H1 (cell line): ENCODE measurements around the gene TSC1. TPM values are rescaled to one million over a fixed set of nuclear protein-coding genes. Genes with fewer than 3 reads are reported as not detected.

Experiments
- CTCF ChIA-PET: fragments of 300-600 bp; sonication (Branson Sonifier 250); formaldehyde crosslinking; loops from one replicate; lab custom pipeline; 2021; ENCODE audit not compliant: partially characterized antibody; lab: Charles Lee
- POLR2A ChIA-PET: fragments of 300-600 bp; sonication (Branson Sonifier 250); formaldehyde crosslinking; loops from one replicate; lab custom pipeline; 2021; ENCODE audit warnings: inconsistent platforms; ENCODE audit not compliant: partially characterized antibody; lab: Charles Lee
- DNase-seq, 2 experiments: peaks; one replicate each; pipeline versions ENCODE4 v3.0.0 to v3.0.0-alpha.2; 2010 to 2022; ENCODE audit warnings: low spot score in 2 of 2, low read depth in 1 of 2, mixed read lengths in 1 of 2
- FAIRE-seq: peaks from 2 replicates; lab custom pipeline; 2011; peaks lifted over from hg19 to GRCh38; lab: Jason Lieb, UNC
- H2AFZ ChIP-seq: 2 replicates; pipeline ENCODE4 v1.8.1; 2012; ENCODE audit warnings: low read length, inconsistent platforms
- H2AK5ac ChIP-seq: 2 replicates; pipeline ENCODE4 v1.6.1; 2013; ENCODE audit warnings: low read depth, low read length
- H2BK120ac ChIP-seq: replicated peaks from 2 replicates; pipeline ENCODE3; 2013; ENCODE audit warnings: low read depth, low read length, inconsistent platforms
- H2BK12ac ChIP-seq: 2 replicates; pipeline ENCODE4 v1.6.1; 2013; ENCODE audit warnings: low read depth, low read length
- H2BK15ac ChIP-seq: 2 replicates; pipeline ENCODE4 v1.6.1; 2013; ENCODE audit warnings: low read length
- H2BK20ac ChIP-seq: 2 replicates; pipeline ENCODE4 v1.6.1; 2013; ENCODE audit warnings: low read length
- H2BK5ac ChIP-seq: 2 replicates; pipeline ENCODE4 v1.6.1; 2013; ENCODE audit warnings: low read depth, low read length
- H3K14ac ChIP-seq: 2 replicates; pipeline ENCODE4 v1.6.1; 2013; ENCODE audit warnings: inconsistent platforms; ENCODE audit not compliant: insufficient read length
- H3K18ac ChIP-seq: 2 replicates; pipeline ENCODE4 v1.6.1; 2013; ENCODE audit warnings: low read length; ENCODE audit errors: extremely low read depth
- H3K23ac ChIP-seq: 2 replicates; pipeline ENCODE4 v1.6.1; 2013; ENCODE audit warnings: inconsistent platforms; ENCODE audit not compliant: insufficient read length
- H3K23me2 ChIP-seq: 2 replicates; pipeline ENCODE4 v1.6.1; 2013; ENCODE audit warnings: low read depth, low read length
- H3K27ac ChIP-seq: 2 replicates; pipeline ENCODE4 v1.6.1; 2011; ENCODE audit warnings: low read depth, low read length, inconsistent platforms
- H3K27me3 ChIP-seq, 4 experiments: replicated peaks in 1 of 4; 1 replicate in 1 of 4; 2 replicates in 3 of 4; pipeline versions ENCODE4 v1.6.1 to v1.8.1; 2011 to 2013; ENCODE audit warnings: low read length in 3 of 4, mild to moderate bottlenecking in 3 of 4, inconsistent platforms in 2 of 4, mixed read lengths in 2 of 4, moderate library complexity in 1 of 4; ENCODE audit not compliant: control insufficient read depth in 3 of 4, insufficient read depth in 3 of 4; ENCODE audit errors: extremely low read depth in 1 of 4
- H3K36me3 ChIP-seq, 4 experiments: 2 replicates each; pipeline versions ENCODE4 v1.6.1 to v1.8.1; 2011 to 2013; ENCODE audit warnings: mild to moderate bottlenecking in 4 of 4, low read length in 3 of 4, moderate library complexity in 2 of 4, control low read depth in 1 of 4, inconsistent platforms in 1 of 4; ENCODE audit not compliant: insufficient read depth in 4 of 4, control insufficient read depth in 2 of 4
- H3K4ac ChIP-seq: replicated peaks from 2 replicates; pipeline ENCODE3; 2013; ENCODE audit warnings: low read length, low read depth, mixed read lengths, inconsistent platforms; ENCODE audit not compliant: insufficient read length
- H3K4me1 ChIP-seq, 4 experiments: replicated peaks in 1 of 4; 1 replicate in 1 of 4; 2 replicates in 3 of 4; pipeline versions ENCODE4 v1.6.1 to v1.8.1; 2011 to 2013; ENCODE audit warnings: low read length in 3 of 4, inconsistent platforms in 2 of 4, mixed read lengths in 1 of 4; ENCODE audit not compliant: insufficient read depth in 4 of 4, control insufficient read depth in 3 of 4
- H3K4me2 ChIP-seq, 2 experiments: 2 replicates each; pipeline versions ENCODE4 v1.6.1 to v1.8.1; 2011 to 2013; ENCODE audit warnings: low read depth in 2 of 2, low read length in 2 of 2, control low read depth in 1 of 2, inconsistent platforms in 1 of 2, mild to moderate bottlenecking in 1 of 2; ENCODE audit not compliant: insufficient read depth in 1 of 2
- H3K4me3 ChIP-seq, 4 experiments: fragments of 200-600, 300-600 bp in 1 of 4; sonication (generic), shearing (Covaris generic), sonication (Bioruptor Twin) in 1 of 4; 2 replicates each; pipeline versions ENCODE4 v1.5.1 to v1.8.1; 2011 to 2016; ENCODE audit warnings: low read length in 4 of 4, low read depth in 3 of 4, control low read depth in 2 of 4, inconsistent platforms in 2 of 4, mild to moderate bottlenecking in 2 of 4, mixed read lengths in 1 of 4, moderate library complexity in 1 of 4; ENCODE audit not compliant: insufficient read depth in 2 of 4; ENCODE audit errors: extremely low read depth in 1 of 4
- H3K56ac ChIP-seq: replicated peaks from 2 replicates; pipeline ENCODE3; 2013; ENCODE audit warnings: low read depth, mild to moderate bottlenecking, mixed read lengths, low read length, inconsistent platforms; ENCODE audit not compliant: insufficient read length
- H3K79me1 ChIP-seq: 2 replicates; pipeline ENCODE4 v1.6.1; 2013; ENCODE audit warnings: low read depth, low read length, control low read depth
- H3K79me2 ChIP-seq, 2 experiments: 2 replicates each; pipeline versions ENCODE4 v1.6.1 to v1.8.1; 2012 to 2013; ENCODE audit warnings: low read length in 2 of 2, mild to moderate bottlenecking in 2 of 2, inconsistent platforms in 1 of 2; ENCODE audit not compliant: insufficient read depth in 2 of 2, control insufficient read depth in 1 of 2
- H3K9ac ChIP-seq, 4 experiments: replicated peaks in 1 of 4; 1 replicate in 1 of 4; 2 replicates in 3 of 4; pipeline versions ENCODE4 v1.6.1 to v1.8.1; 2011 to 2013; ENCODE audit warnings: low read depth in 3 of 4, low read length in 3 of 4, control low read depth in 2 of 4, mild to moderate bottlenecking in 2 of 4, moderate library complexity in 2 of 4, inconsistent platforms in 1 of 4; ENCODE audit errors: extremely low read depth in 1 of 4
- H3K9me3 ChIP-seq, 2 experiments: 2 replicates each; pipeline versions ENCODE4 v1.6.1 to v1.8.1; 2012 to 2013; ENCODE audit warnings: mild to moderate bottlenecking in 2 of 2, moderate library complexity in 2 of 2, control low read depth in 1 of 2, inconsistent platforms in 1 of 2, low read depth in 1 of 2, low read length in 1 of 2, mixed read lengths in 1 of 2; ENCODE audit not compliant: insufficient read depth in 2 of 2
- H4K20me1 ChIP-seq, 2 experiments: replicated peaks in 1 of 2; 2 replicates each; pipeline versions ENCODE3 to v1.8.1; 2011 to 2013; ENCODE audit warnings: inconsistent platforms in 2 of 2, low read length in 2 of 2, mild to moderate bottlenecking in 1 of 2; ENCODE audit not compliant: insufficient read depth in 2 of 2, control insufficient read depth in 1 of 2
- H4K5ac ChIP-seq: 2 replicates; pipeline ENCODE4 v1.6.1; 2013; ENCODE audit warnings: low read length, low read depth, mixed read lengths, inconsistent platforms; ENCODE audit not compliant: insufficient read length
- H4K8ac ChIP-seq: 2 replicates; pipeline ENCODE4 v1.8.0; 2013; ENCODE audit warnings: mild to moderate bottlenecking, moderate library complexity, low read length, inconsistent platforms; ENCODE audit not compliant: insufficient read depth; ENCODE audit errors: extremely low read depth
- H4K91ac ChIP-seq: replicated peaks from 2 replicates; pipeline ENCODE3; 2013; ENCODE audit warnings: low read length, mixed read lengths, inconsistent platforms; ENCODE audit not compliant: insufficient read length
- POLR2A ChIP-seq, 2 experiments: IDR thresholded peaks; 1 replicate in 1 of 2; 2 replicates in 1 of 2; pipeline ENCODE4 v1.6.1; 2011; ENCODE audit warnings: low read depth in 2 of 2, low read length in 2 of 2, mild to moderate bottlenecking in 2 of 2; ENCODE audit errors: control extremely low read depth in 1 of 2
- WGBS, 2 experiments: shearing (Covaris generic) in 1 of 2; methylation state at CpG; one replicate each; pipeline versions ENCODE4 v1.1.6 to v1.1.7; 2013 to 2015; ENCODE audit warnings: low lambda C conversion rate in 2 of 2, mixed read lengths in 2 of 2, inconsistent platforms in 1 of 2, low coverage in 1 of 2, missing lambda C conversion rate in 1 of 2; ENCODE audit not compliant: insufficient replicate concordance in 2 of 2, insufficient coverage in 1 of 2, insufficient read length in 1 of 2; ENCODE audit errors: extremely low coverage in 1 of 2, missing lambda C conversion rate in 1 of 2; 5-methylcytosine and 5-hydroxymethylcytosine counted together
- polyA plus RNA-seq, 7 experiments: library from polyadenylated mRNA; depleted of rRNA in 3 of 7; stranded (reverse) in 5 of 7; unstranded in 2 of 7; fragments of >200 nt in 5 of 7; fragments of 200-250 nt in 2 of 7; gene quantifications; 1 replicate in 5 of 7; 2 replicates in 1 of 7; 4 replicates in 1 of 7; pipeline versions ENCODE4 v1.2.1 to v1.2.3, GENCODE V29; 2011 to 2013; ENCODE audit warnings: missing spikeins in 2 of 7, mixed read lengths in 2 of 7
- total RNA-seq: library from RNA; stranded (reverse); fragmentation: NEBNext Ultra II Directional; extraction: Animal tissue kit (Norgen Biotek cat#: 25700); gene quantifications from 2 replicates; pipeline ENCODE4 v1.2.1, GENCODE V29; 2021
- TF ChIP-seq, protein P1 (sequence below): IDR thresholded peaks from 2 replicates; pipeline ENCODE4 v1.6.1; 2012; ENCODE audit warnings: inconsistent platforms

Gene TSC1
- total and polyA plus RNA-seq, 2 of the 8 experiments (the other 6 are each of a cell fraction or from before 2014, with no cell fraction given) = 37.2 to 46.0 TPM

GRCh38 chr9:132873403-132873802, 71.0 kb downstream of the TSC1 start:
- no peak overlapping the region for H3K4me2 ChIP-seq
- no peaks in the 10 kb centered on the region for H3K36me3 ChIP-seq
- no peak overlapping the region for H3K14ac ChIP-seq
- H3K18ac ChIP-seq = no peak overlapping the region
- no peak overlapping the region for H3K9ac ChIP-seq
- DNase-seq (no peak), FAIRE-seq (no peak)
- H3K79me2 ChIP-seq = no peaks in the 10 kb centered on the region
- CTCF ChIA-PET = interaction anchor here (0.5 to 4.5 kb wide), 6 partner anchors 9 to 117 kb away, joined by 3 to 28 read pairs (median 3); no protein-coding TSS in a partner anchor
- 77% methylated on average over 7 of the region's 7 CpGs; no CpG with 5 or more reads in 1 of the 2 experiments for WGBS, 2 experiments
- no peak overlapping the region for H2AFZ ChIP-seq
- peaks cover 0 to 4% (median 0%) of the 10 kb centered on the region in 4 experiments; a peak in 1 of 7 replicates for H3K4me1 ChIP-seq
- no peaks in the 10 kb centered on the region for H3K9me3 ChIP-seq
- H3K79me1 ChIP-seq = no peaks in the 10 kb centered on the region
- H4K5ac ChIP-seq = peak overlapping the region; percentile 26
- no peak overlapping the region for H3K23ac ChIP-seq
- peaks cover 6% of the 10 kb centered on the region; the same call in 1 of the 2 replicates for H3K23me2 ChIP-seq
- no peak overlapping the region for H3K4ac ChIP-seq
- H2BK20ac ChIP-seq = no peak overlapping the region
- H3K56ac ChIP-seq = no peak overlapping the region
- H2BK120ac ChIP-seq = no peak overlapping the region
- POLR2A ChIA-PET = interaction anchor here (1.0 kb wide), 1 partner anchor 98 kb away, joined by 3 read pairs; no protein-coding TSS in a partner anchor
- TF ChIP-seq POLR2A (IDR thresholded peaks at IDR 0.05; ENCODE audit: control extremely low read depth in 1 of 2, low read depth in 2 of 2, low read length in 2 of 2) = no peak
- TF ChIP-seq, protein P1, sequence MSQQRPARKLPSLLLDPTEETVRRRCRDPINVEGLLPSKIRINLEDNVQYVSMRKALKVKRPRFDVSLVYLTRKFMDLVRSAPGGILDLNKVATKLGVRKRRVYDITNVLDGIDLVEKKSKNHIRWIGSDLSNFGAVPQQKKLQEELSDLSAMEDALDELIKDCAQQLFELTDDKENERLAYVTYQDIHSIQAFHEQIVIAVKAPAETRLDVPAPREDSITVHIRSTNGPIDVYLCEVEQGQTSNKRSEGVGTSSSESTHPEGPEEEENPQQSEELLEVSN = no peak
- no peak overlapping the region for H2AK5ac ChIP-seq
- H2BK12ac ChIP-seq = no peak overlapping the region
- no peak overlapping the region for H3K4me3 ChIP-seq
- no peak overlapping the region for H3K27ac ChIP-seq
- H2BK15ac ChIP-seq = no peak overlapping the region
- H4K20me1 ChIP-seq = peaks cover 0 to 2% of the 10 kb centered on the region in 2 experiments
- no peak overlapping the region for H4K91ac ChIP-seq
- H2BK5ac ChIP-seq = no peak overlapping the region
- H4K8ac ChIP-seq = no peak overlapping the region
- peaks cover 0 to 12% (median 9%) of the 10 kb centered on the region in 4 experiments; a peak in 5 of 7 replicates for H3K27me3 ChIP-seq
